CD4-positive, alpha-beta T cell treated with Interleukin-17A for 4 hours (primary cell): Measurements from ENCODE around the gene CYP4F3.
"Not testable (repeated sequence)": the region's sequence is repeated elsewhere in the genome, so short reads cannot be mapped to it uniquely, and the experiment has no call there.

Source experiments
- DNase-seq: peaks from one replicate; pipeline ENCODE4 v3.0.0-alpha.2; 2020; ENCODE audit warnings: mixed read lengths

The CYP4F3 gene

DNA sequence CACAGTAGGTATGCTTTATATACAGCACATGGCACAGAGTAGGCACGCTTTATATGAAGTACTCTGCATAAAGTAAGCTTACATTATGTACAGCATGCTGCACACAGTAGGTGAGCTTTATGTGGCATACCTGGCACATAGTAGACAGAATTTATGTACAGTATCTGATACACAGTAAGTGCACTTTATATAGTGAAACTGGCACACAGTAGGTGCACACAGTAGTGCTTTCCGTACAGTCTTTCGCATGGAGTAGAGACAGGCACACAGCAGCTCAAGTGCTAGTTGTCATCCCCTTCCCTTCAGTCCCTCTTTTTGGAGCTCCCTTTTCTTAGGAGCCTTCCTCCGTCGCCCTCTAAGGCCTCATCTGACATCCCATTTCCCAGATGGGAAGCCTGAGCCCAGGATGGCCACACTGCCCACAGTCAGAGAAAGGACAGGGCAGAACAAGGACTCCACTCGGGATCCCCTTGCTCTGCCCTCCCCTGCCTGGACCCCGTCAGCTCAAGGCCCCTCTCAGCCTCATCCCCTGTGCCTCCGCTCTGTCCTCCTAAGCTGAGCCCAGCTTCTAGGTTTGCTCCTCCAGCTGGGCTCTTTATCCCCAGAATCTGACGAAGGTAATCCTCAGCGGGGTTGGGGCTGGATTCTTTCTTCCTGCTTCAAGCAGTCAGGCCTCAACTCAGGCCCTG is 31.3 kb downstream of the CYP4F3 start:
- DNase-seq = no peak

DNA sequence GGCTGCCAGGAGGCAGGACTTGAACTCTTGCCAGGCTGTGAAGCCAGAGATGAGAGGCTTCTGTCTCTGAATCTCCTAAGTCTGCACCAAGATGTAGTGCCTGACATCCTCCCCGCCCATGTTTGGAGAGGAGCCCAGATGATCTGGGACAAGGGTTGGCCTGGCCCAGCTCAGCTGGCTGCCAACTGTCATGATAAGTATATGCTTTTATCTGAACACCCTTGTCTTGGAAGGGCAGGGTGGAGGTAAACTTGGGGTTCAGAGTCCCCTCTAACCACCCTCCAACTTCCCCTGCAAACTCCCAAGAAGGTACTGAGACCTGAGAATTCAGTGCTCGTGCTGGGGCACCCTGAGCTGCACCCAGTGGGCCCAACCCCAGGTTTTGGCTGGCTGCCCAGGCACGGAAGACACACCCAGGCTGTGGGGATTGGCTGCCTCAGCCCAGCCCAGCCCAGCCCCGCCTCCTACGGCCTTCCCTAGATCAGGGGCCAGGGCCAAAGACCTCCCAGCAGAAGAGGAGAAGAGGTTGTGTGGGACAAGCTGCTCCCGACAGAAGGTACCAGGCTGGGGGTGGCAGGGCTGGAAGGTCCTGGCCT is 32.0 kb downstream of the CYP4F3 start, which contains the start of gene CYP4F12:
TSS of gene CYP4F12 (plus strand) at position 508 of the 596 bp plus-strand sequence. CDS start 443 bp downstream, outside the sequence.
- DNase-seq = peak; percentile 41

DNA sequence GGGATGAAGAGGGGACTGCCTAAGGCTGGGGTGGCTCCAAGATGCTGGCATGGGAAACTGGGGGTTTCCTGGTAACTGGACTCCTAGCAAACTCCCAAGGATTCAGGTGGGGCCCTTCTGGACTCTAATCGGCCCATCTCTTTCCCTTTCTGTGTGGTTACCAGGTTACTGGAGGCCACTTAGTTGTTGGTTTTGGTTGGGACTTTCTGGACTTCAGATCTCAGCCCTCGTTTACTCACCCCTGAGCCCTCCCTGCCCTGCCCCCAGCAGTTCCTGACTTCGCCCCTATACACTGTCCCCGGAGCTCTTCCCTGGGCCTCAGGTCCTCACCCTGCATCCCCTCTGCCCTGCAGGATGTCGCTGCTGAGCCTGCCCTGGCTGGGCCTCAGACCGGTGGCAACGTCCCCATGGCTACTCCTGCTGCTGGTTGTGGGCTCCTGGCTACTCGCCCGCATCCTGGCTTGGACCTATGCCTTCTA is 32.5 kb downstream of the CYP4F3 start:
- no peak for DNase-seq

DNA sequence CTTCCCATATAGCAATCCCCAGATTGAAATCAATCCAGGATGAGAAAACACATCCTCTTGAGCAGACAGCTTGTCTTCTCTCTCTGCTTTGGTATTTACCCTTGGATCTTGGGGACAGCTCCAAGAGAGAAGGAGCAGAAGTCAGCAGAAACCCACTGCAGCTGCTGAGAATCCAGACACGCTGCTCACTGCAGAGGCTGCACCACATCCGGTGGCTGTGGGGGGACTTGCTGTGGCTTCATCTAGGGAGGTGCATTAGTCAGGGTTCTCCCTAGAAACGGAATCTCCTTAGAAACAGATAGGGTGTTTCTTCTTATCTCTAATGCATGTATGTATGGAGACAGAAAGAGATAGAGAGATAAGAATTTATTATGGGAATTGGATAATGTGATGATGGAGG is 34.9 kb downstream of the CYP4F3 start:
- DNase-seq = no peak

DNA sequence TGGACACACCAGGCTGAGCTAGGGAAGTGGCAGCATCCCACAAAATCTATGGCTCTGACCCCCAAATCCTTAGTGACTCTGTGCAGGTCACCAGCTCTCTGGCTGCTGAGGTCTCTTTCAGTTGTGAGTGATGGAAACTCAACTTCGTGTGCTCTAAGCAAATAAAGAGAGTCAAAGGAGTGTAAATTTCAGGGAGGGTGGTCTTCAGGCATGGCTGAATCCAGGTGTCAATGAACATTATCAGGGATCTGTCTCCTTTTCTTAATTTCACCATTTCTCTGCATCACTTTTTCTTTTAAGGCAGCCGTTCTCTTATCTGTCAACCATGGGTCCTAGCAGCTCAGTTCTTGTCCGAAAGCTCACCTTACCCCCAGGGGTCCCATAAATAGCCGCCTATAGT is 38.4 kb downstream of the CYP4F3 start:
- DNase-seq = no peak

DNA sequence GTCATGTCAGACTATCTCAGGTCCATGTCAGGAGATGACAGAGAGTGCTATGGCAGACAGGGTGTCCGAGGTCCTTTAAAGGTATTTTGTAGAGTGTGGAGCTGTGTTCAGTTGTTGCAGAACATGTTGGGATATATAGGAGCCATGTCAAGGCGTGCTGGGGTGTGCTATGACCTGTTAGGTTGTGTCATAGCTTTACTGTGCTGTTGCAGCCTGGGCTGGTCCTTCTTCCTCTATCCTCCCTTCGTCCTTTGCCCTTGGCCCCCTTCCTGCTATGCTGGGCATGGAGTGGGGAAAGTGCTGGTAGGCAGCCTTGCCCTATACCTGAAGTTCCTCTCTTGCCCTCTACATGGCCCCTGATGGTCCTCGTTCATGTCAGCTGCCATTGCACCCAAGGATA is 39.2 kb downstream of the CYP4F3 start:
- DNase-seq = not testable (repeated sequence)

DNA sequence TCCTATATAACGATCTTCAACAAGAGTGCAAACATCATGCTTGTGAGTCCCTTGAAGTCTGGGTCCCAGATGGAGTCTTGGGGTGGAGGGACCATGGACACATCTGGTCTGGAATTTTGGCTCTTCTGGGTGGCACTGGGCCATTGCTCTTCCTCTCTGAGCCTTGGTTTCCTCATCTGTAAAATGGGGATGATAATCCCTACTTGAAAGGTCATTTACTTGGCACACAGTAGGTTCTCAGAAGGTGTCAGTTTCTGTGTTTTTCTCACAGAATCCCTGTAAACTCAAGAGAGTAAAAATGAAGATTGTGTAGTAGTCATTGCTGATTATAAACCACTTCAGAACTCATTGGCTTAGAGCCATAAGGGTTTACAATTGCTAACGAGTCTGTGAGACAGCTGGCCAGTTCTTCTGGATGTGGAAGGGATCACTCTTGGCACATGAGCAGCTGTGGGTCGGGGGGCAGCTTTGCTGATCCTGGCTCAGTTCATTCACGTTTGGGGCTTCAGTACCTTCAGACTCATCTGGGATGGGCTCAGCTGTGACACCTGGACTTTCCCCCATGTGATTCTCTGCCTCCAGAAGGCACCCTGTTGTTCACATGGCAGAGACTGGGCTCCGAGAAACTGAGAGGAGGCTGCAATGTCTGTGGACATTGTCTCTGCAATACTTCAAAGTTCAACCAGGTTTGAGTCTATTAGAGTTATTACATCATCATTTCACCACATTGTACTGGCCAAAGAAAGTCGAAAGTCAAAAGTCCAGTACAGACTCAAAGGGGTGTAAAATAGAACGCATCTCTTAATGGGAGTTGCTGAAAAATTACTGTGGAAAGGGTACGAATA is 40.0 kb downstream of the CYP4F3 start:
- DNase-seq = no peak

DNA sequence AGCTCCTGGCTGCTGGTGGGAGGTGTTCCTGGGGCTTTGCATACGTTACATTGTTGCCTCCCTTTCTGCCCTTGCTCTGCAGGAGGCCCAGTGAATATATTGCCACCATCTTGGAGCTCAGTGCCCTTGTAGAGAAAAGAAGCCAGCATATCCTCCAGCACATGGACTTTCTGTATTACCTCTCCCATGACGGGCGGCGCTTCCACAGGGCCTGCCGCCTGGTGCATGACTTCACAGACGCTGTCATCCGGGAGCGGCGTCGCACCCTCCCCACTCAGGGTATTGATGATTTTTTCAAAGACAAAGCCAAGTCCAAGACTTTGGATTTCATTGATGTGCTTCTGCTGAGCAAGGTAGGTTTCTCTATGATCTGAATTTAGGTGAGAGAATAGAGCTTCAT is 42.7 kb downstream of the CYP4F3 start:
- DNase-seq = no peak

DNA sequence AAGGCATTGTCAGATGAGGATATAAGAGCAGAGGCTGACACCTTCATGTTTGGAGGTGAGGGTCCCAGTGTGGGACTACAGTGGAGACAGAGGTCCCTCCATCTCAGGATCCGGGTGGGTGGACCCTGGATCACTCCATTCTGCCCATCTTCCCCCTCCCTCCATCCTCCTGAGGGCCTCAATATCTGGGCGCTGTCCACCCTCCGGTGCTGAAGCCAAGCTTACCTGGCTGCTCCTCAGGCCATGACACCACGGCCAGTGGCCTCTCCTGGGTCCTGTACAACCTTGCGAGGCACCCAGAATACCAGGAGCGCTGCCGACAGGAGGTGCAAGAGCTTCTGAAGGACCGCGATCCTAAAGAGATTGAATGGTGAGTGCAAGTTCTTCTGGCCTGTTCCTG is 44.1 kb downstream of the CYP4F3 start:
- no peak for DNase-seq

DNA sequence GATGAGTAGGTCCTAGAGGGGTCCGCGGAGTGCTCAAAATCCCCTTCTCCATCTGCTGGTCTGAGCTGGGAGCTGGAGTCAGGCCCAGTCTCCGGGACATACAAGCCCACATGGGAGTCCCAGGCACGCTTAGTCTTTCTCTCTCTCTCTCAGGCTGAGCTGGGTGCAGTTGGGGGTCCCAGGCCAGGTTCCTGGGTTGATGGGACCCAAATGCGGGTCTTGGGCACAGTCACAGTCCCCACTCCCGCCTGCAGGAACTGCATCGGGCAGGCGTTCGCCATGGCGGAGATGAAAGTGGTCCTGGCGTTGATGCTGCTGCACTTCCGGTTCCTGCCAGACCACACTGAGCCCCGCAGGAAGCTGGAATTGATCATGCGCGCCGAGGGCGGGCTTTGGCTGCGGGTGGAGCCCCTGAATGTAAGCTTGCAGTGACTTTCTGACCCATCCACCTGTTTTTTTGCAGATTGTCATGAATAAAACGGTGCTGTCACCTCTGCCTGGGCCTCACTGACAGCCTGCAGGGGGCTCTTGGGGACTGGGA is 56.0 kb downstream of the CYP4F3 start:
- DNase-seq = no peak

DNA sequence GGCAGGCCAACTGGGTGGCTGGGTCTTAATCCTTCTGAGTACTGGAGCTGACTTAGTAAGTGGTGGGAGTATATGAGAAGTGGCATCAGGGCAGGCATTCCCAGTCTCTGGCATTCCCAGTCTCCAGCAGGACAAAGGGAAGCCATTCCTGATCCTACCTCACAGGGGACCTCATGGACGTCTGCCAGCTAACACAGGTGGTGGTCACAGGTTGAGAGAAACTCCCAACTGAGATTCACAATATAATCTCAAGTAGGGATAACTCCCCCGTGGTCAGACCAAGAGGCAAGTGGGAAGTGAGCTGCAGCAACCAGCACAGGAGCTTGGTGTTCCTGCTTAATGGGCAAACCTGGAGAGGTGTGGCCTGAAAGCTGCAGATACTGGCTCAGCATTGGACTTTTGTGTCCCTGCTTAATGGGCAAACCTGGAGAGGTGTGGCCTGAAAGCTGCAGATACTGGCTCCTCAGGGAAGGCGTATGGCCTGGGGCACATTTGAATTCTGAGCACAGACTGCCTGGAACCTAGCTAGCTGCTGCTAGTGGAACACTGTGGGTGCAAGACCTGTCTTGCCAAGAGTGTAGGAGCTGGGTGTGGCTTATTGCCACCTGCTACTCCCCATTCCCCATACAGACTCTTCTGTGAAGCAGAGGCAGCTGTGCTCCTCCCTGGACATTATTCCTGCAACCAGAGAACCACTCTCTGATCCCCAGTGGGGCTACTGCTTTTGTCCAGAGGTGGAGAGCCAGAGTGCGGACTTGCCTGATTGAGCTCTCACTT is 61.2 kb downstream of the CYP4F3 start:
- no peak for DNase-seq

DNA sequence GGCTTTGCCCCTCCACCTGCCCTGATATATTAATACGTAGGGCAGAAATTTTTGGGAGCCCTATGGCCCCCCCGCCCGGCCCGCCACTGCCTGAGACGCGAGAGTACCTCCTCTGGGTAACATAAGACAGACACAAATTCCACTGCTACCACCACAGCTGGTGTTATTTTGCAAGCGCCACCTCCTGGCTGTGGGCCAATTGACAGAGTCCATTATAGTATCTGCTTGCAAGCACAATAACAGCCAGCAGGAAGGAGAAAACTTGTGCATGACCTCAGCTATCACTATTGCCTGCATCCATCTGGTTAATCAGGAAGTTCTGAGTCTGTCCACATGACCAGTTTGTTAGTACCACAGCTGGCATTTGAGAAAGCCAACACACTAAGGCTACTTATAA is 61.8 kb downstream of the CYP4F3 start:
- peak; percentile 27 for DNase-seq
